Activated T-cell treated with anti-CD3 and anti-CD28 coated beads for 24 hours (primary cell): ENCODE results near the gene COX5B.
"Not testable (repeated sequence)": the region's sequence is repeated elsewhere in the genome, so short reads cannot be mapped to it uniquely, and the experiment has no call there.

ENCODE experiments used
- DNase-seq: peaks from one replicate; pipeline ENCODE4 v3.0.0-alpha.2; 2020; ENCODE audit warnings: low read depth

Gene COX5B, protein sequence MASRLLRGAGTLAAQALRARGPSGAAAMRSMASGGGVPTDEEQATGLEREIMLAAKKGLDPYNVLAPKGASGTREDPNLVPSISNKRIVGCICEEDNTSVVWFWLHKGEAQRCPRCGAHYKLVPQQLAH

GRCh38 chr2:97645695-97646629, at the start of gene COX5B:
Gene COX5B (plus strand): TSS chr2:97646062. CDS start chr2:97646087, 25 bp downstream.
- peak; percentile 99 for DNase-seq

DNA sequence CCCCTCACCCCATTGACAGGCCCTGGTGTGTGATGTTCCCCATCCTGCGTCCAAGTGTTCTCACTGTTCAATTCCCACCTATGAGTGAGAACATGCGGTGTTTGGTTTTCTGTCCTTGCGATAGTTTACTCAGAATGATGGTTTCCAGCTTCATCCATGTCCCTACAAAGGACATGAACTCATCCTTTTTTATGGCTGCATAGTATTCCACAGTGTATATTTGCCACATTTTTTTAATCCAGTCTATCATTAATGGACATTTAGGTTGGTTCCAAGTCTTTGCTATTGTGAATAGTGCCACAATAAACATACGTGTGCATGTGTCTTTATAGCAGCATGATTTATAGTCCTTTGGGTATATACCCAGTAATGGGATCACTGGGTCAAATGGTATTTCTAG, 49.7 kb upstream of the COX5B start:
- not testable (repeated sequence) for DNase-seq

DNA sequence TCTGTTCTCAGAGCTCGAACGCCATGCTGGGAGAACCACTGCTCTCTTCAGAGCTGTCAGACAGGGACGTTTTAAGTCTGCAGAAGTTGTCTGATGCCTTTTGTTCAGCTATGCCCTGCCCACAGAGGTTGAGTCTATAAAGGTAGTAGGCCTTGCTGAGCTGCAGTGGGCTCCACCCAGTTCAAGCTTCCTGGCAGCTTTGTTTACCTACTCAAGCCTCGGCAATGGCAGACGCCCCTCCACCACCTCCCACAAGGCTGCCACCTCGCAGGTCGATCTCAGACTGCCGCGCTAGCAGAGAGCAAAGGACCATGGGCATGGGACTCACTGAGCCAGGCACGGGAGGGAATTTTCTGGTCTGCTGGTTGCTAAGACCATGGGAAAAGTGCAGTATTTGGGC, 44.3 kb upstream of the COX5B start:
- DNase-seq, result not testable (repeated sequence)

GRCh38 chr2:97605109-97605508, 40.8 kb upstream of the COX5B start:
- not testable (repeated sequence) for DNase-seq

- DNase-seq, result not testable (repeated sequence)
These were observed 40.1 kb upstream of the COX5B start for GRCh38 chr2:97605524-97606339.

DNA sequence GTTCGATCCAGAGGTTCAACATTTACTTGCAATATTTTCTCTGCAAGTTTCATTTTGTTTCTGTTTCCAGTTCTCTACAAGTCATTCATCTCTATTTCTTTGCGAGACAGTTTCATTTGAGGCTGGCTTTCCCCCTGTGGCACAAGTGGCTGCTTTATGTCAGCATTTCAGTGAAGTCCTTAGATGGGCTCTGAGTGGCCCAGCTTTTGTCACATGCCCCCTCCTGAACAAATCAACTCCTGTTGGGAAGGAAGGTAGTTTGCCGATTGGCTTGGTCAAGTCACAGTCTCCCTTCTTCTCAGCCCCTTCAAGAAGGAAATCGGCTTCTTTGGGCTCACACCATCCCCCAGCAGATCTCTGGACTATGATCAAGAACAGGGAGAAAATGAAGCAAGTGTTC, 37.1 kb upstream of the COX5B start:
- not testable (repeated sequence) for DNase-seq

DNA sequence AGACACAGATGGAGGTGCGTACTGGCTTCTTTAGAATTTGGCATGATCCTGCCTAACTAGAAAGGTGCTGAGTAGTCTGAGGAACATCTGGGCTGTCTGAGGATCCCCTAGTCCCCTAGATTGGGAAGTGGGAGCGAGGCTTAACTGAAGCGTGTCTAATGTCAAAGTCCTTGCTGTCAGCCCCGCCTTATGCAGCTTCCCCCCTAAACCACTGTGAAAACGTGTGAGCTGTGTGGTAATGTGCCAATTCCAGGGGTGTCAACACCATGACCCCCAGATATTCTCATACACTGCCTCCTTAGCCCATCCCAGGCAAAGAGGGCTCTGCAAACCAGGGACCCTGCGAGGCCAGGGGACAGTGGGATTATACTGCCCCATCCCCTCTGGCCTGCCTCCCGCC, 34.0 kb upstream of the COX5B start:
- not testable (repeated sequence) for DNase-seq

GRCh38 chr2:97615746-97616145, 30.1 kb upstream of the COX5B start:
- DNase-seq, result not testable (repeated sequence)

- no peak for DNase-seq
These were observed 28.0 kb upstream of the COX5B start for GRCh38 chr2:97617911-97618310.

DNA sequence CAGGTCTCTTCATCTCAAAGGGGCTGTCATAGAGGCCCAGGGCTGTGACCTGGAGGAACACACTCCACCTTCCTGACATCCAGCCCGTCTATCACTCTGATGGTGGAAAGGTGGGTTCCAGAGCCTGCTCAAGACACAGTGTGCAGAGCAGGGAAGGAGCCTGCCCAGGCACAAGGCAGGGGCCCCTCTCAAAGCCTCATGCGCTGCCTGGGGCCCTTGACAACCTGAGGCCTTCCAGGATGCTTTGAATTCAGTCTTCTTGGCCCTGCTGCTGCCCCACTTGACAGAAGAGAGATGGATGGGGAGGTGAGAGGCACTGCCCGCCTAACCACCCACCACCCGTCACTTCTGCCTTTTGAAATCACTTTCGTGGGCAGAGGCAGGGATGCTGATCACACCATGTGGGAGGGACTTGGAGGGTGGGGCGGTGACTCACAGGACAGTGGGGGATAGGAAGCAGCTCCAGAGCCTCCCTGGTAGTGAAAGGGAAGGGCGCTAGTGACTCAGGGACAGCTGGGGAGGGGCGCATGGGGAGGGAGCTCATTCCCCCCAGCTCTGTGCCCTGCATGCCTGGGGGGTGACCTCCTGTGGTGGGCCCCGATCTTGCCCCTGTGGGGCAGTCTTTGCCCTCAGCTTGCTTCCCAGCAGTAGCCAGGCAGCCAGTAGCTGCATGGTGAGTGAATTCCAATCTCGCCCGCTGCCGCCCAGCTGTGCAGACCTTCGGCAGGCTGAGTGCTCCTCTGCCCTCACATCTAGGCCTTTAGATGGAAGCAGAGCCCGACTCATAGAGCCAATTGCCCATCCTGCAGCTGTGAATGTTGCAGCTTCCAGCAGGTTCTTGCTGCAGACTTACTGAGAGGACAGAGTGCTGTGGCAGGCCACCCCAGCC, 26.7 kb upstream of the COX5B start:
- DNase-seq, result not testable (repeated sequence)

- not testable (repeated sequence) for DNase-seq
These were observed 25.4 kb upstream of the COX5B start for GRCh38 chr2:97620492-97620891.

- DNase-seq, result not testable (repeated sequence)
These were observed 22.9 kb upstream of the COX5B start for GRCh38 chr2:97622976-97623375.

DNA sequence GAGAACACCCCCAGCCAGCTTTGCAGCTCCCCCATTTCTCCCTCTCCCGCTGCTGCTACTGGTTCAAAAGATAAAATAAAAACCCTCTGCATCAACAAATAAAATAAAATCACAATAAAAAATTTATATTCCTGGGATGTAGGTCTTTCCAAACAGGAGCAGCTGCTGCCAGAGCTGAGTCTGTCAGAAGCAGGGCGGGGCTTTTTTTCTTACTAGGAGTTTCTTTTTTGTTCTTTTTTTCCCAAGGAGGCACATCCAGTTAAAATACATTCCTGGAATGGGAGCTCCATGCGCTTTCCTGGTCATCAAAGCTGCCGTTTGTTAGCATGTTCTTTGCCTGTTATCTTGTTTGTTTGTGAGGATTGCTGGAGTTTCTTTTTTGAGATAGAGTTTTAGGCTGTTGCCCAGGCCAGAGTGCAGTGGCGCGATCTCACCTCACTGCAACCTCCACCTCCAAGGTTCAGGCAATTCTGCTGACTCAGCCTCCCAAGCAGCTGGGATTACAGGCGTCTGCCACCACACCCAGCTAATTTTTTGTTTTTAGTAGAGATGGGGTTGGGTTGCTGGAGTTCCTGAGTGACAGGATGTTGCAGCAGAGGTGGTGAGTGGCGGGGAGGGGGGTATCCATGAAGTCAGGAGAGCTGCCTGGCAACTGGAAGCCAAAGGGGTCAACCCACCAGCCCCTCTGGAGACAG, 20.4 kb upstream of the COX5B start:
- DNase-seq, result not testable (repeated sequence)

- not testable (repeated sequence) for DNase-seq
These were observed 19.8 kb upstream of the COX5B start for GRCh38 chr2:97626049-97626430.

- no peak for DNase-seq
These were observed 1.7 kb upstream of the COX5B start for GRCh38 chr2:97644023-97644717.

DNA sequence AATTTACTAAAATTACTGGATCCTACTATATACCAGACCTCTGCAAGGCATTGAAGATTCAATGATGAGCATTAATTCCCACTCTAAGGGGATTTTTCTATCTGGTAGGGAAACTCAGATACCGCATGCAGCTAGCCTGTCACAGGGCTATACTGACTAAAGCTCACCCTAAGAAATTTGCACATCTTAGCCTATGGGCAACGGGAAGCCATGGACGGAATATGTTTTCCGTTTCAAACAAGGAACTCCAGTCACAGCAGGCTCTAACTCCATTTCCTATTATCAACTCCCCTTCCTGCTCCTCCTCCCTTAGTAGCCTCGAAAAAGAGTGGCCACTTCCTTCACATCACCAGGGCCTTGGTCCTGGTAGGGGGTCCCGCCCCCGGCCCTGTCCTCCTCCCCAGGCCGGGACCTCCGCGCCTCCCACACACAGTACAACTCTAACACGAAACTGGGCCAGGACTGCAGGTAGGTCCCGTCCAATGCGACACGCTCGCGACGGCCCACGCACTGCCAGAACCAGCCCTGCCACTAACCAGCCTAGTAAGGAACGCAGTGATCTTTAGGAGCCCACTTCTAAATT, 659 bp upstream of the COX5B start:
- DNase-seq, result no peak

DNA sequence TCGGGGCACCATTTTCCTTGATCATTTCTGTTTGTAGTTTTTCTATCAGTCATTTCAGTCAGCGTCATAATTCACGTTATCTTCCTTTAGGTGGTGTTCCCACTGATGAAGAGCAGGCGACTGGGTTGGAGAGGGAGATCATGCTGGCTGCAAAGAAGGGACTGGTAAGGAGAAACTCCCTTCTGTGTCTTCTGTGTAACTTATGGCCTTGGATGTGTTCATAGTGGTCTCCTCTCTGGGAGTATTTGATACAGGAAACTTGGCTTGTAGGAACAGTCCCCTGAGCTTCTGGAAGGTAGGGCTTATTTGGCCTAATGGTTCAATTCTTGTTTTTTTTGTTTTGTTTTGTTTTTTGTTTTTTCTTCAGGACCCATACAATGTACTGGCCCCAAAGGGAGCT, 1.1 kb downstream of the COX5B start:
- no peak for DNase-seq

- DNase-seq, result no peak
These were observed 5.3 kb downstream of the COX5B start for GRCh38 chr2:97651114-97651513.

DNA sequence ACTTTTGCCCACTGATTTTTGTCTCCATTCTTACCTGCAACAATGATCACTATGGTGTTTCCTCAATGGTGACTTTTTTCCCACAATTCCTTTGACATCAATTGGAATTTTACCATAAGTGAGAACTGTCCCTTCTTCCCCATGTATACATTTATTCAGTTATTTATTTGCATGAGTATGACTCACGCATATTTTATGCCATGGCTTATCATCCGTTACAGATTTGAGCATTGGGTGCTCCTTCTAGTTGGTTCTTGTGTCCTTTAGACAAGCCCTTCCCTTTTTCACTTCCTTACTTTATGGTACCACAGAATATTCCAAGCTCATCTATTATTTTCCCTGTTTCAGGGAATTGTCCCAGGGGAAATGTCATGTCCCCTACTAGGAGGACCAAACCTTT, 7.6 kb downstream of the COX5B start:
- no peak for DNase-seq

GRCh38 chr2:97653874-97654273, 8.0 kb downstream of the COX5B start:
- no peak for DNase-seq
